OCI-LY7 (cell line): ENCODE results near the gene ATP6V0C.
"Not testable (repeated sequence)": the region's sequence is repeated elsewhere in the genome, so short reads cannot be mapped to it uniquely, and the experiment has no call there.

Experiments
- CTCF ChIP-seq: fragments of 200-600 bp; sonication (generic); conservative IDR thresholded peaks from 2 replicates; pipeline ENCODE4 v1.5.1; 2014; ENCODE audit warnings: mild to moderate bottlenecking, antibody characterized with exemption, low read length, moderate library complexity, mixed read lengths
- EZH2phosphoT487 ChIP-seq: fragments of 200-600 bp; sonication (generic); IDR thresholded peaks from 2 replicates; pipeline ENCODE4 v1.6.1; 2018; ENCODE audit warnings: low read depth, borderline replicate concordance, mild to moderate bottlenecking, mixed run types, antibody characterized with exemption, low read length, moderate library complexity, mixed read lengths

GRCh38 chr16:2540912-2541311 is 27.2 kb downstream of the ATP6V0C start:
- not testable (repeated sequence) for TF ChIP-seq CTCF, EZH2phosphoT487
